HL-60 (cell line): ENCODE data around the gene ALX4.

Source experiments
- DNase-seq, 2 experiments: peaks; one replicate each; pipeline ENCODE4 v3.0.0-alpha.2; 2010 to 2020; ENCODE audit warnings: low read depth in 1 of 2, low spot score in 1 of 2
- H3K27ac ChIP-seq: fragments of 250-450 bp; sonication (Bioruptor Pico); replicated peaks from 2 replicates; pipeline ENCODE4 v1.5.1; 2020; ENCODE audit warnings: mild to moderate bottlenecking, moderate library complexity
- H3K27me3 ChIP-seq: fragments of 250-450 bp; sonication (Bioruptor Pico); 2 replicates; pipeline ENCODE4 v1.5.1; 2021; ENCODE audit warnings: mild to moderate bottlenecking, moderate library complexity; ENCODE audit not compliant: insufficient read depth, poor library complexity, severe bottlenecking
- H3K4me3 ChIP-seq: replicated peaks from 2 replicates; pipeline ENCODE4 v1.5.1; 2011; ENCODE audit warnings: mild to moderate bottlenecking, control low read depth, low read length; ENCODE audit not compliant: insufficient read depth
- GABPA ChIP-seq: IDR thresholded peaks from 2 replicates; pipeline ENCODE4 v1.6.1; 2012; ENCODE audit warnings: low read depth
- POLR2AphosphoS5 ChIP-seq: IDR thresholded peaks from 2 replicates; pipeline ENCODE4 v1.6.1; 2012; ENCODE audit warnings: low read depth
- REST ChIP-seq: IDR thresholded peaks from 2 replicates; pipeline ENCODE4 v1.6.1; 2012; ENCODE audit warnings: low read depth; ENCODE audit not compliant: insufficient replicate concordance
- SPI1 ChIP-seq: IDR thresholded peaks from 2 replicates; pipeline ENCODE4 v1.6.1; 2012; ENCODE audit warnings: low read depth, mild to moderate bottlenecking, borderline replicate concordance
- TF ChIP-seq, protein P1 (sequence below): IDR thresholded peaks from one replicate; pipeline ENCODE4 v1.5.1; 2011; ENCODE audit warnings: low read length, control low read depth, inconsistent platforms; ENCODE audit not compliant: insufficient read depth

The ALX4 gene

DNA sequence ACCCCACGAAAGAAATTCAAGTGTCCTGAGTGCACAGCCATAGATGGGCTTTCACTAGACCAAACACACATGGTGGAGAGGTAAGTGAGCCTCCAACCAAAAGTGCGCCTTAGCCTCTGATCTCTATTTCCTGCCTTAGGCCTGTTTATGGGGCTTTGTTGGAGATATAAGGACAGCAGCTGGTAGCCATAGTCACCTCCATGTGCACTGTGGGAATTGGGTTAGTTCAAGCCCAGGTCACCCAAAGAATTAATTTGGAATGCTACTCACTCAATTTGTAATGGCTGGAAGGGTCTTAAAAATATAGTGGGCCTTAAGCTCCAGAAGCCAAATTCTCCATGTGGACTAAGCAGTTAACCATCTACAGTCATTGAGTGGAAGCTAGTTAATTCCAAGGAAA is 73.6 kb downstream of the ALX4 start:
- H3K27me3 ChIP-seq = no peaks in the 10 kb centered on the region
- DNase-seq = no peak
- no peak for TF ChIP-seq REST
- no peak overlapping the region for H3K4me3 ChIP-seq
- no peak overlapping the region for H3K27ac ChIP-seq

- no peak overlapping the region for H3K4me3 ChIP-seq
- no peak for DNase-seq
- no peak for TF ChIP-seq GABPA
- TF ChIP-seq, protein P1, sequence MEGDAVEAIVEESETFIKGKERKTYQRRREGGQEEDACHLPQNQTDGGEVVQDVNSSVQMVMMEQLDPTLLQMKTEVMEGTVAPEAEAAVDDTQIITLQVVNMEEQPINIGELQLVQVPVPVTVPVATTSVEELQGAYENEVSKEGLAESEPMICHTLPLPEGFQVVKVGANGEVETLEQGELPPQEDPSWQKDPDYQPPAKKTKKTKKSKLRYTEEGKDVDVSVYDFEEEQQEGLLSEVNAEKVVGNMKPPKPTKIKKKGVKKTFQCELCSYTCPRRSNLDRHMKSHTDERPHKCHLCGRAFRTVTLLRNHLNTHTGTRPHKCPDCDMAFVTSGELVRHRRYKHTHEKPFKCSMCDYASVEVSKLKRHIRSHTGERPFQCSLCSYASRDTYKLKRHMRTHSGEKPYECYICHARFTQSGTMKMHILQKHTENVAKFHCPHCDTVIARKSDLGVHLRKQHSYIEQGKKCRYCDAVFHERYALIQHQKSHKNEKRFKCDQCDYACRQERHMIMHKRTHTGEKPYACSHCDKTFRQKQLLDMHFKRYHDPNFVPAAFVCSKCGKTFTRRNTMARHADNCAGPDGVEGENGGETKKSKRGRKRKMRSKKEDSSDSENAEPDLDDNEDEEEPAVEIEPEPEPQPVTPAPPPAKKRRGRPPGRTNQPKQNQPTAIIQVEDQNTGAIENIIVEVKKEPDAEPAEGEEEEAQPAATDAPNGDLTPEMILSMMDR = no peak
- no peak for TF ChIP-seq REST
- no peak for TF ChIP-seq SPI1
- TF ChIP-seq POLR2AphosphoS5 = no peak
- H3K27me3 ChIP-seq = no peaks in the 10 kb centered on the region
- H3K27ac ChIP-seq = no peak overlapping the region
Measured at GRCh38 chr11:44235765-44236201, 74.2 kb downstream of the ALX4 start.

- TF ChIP-seq POLR2AphosphoS5 = no peak
- no peak for TF ChIP-seq GABPA
- TF ChIP-seq SPI1 = no peak
Measured at GRCh38 chr11:44229624-44230023, 80.3 kb downstream of the ALX4 start.

GRCh38 chr11:44229098-44229497 is 80.8 kb downstream of the ALX4 start:
- Histone ChIP-seq H3K4me3 (no peak overlapping the region), H3K27ac (no peak overlapping the region), H3K27me3 (no peaks in the 10 kb centered on the region)
- DNase-seq = no peak
- TF ChIP-seq, protein P1 = no peak
- no peak for TF ChIP-seq POLR2AphosphoS5
- no peak for TF ChIP-seq SPI1
- no peak for TF ChIP-seq REST
- TF ChIP-seq GABPA = no peak

More at GRCh38 chr11:44229624-44230023, 80.3 kb downstream of the ALX4 start:
- no peak for DNase-seq
- Histone ChIP-seq H3K27me3 (no peaks in the 10 kb centered on the region), H3K4me3 (no peak overlapping the region), H3K27ac (no peak overlapping the region)
